IMR-90 (cell line): ENCODE data around the gene MAML3. TPM values are rescaled to one million over a fixed set of nuclear protein-coding genes. Genes with fewer than 3 reads are reported as not detected.
A peak's percentile ranks its signal among the peaks of the same experiment; 100 is the strongest.

Source experiments
- ATAC-seq: fragments of 200-7000 bp; cut with Tn5 transposase; 2 replicates; pipeline ENCODE4 v1.9.1; 2020; ENCODE audit warnings: low read depth, mild to moderate bottlenecking, moderate library complexity
- BruUV-seq: library from RNA; stranded (reverse); fragments of 400-500 nt; replicated peaks from 2 replicates; lab custom pipeline; 2021; lab: Mats Ljungman, UMichigan
- CTCF ChIA-PET: fragments of 300-600 bp; formaldehyde crosslinking; extraction: SDS; loops from one replicate; lab custom pipeline; 2021; ENCODE audit warnings: antibody characterized with exemption; lab: Yijun Ruan, JAX
- POLR2A ChIA-PET: fragments of 300-600 bp; sonication (Branson Sonifier 250); formaldehyde crosslinking; loops from one replicate; lab custom pipeline; 2022; ENCODE audit warnings: antibody characterized with exemption; ENCODE audit not compliant: unreplicated experiment; lab: Charles Lee
- DNase-seq: peaks from one replicate; pipeline ENCODE4 v3.0.0; 2013
- H2AFZ ChIP-seq: replicated peaks from 2 replicates; pipeline ENCODE3; 2013; ENCODE audit warnings: low read length, mild to moderate bottlenecking; ENCODE audit not compliant: poor library complexity
- H2AK5ac ChIP-seq: 2 replicates; pipeline ENCODE4 v1.6.1; 2013; ENCODE audit warnings: low read depth, low read length, inconsistent platforms
- H2AK9ac ChIP-seq: replicated peaks from 2 replicates; pipeline ENCODE3; 2013; ENCODE audit warnings: mild to moderate bottlenecking, low read depth, low read length, moderate library complexity; ENCODE audit not compliant: poor library complexity
- H2BK120ac ChIP-seq: 2 replicates; pipeline ENCODE4 v1.6.1; 2013; ENCODE audit warnings: low read depth, low read length, inconsistent platforms
- H2BK15ac ChIP-seq: 3 replicates; pipeline ENCODE4 v1.6.1; 2013; ENCODE audit warnings: low read depth, low read length, inconsistent platforms
- H2BK20ac ChIP-seq: 2 replicates; pipeline ENCODE4 v1.6.1; 2013; ENCODE audit warnings: low read depth, mild to moderate bottlenecking, inconsistent platforms, low read length, moderate library complexity
- H2BK5ac ChIP-seq: 2 replicates; pipeline ENCODE4 v1.6.1; 2013; ENCODE audit warnings: mild to moderate bottlenecking, low read depth, low read length, inconsistent platforms; ENCODE audit not compliant: poor library complexity, severe bottlenecking
- H3K14ac ChIP-seq: replicated peaks from 2 replicates; pipeline ENCODE4 v1.6.1; 2013; ENCODE audit warnings: low read depth, low read length, inconsistent platforms
- H3K18ac ChIP-seq: 2 replicates; pipeline ENCODE4 v1.6.1; 2013; ENCODE audit warnings: low read depth, low read length, control low read depth
- H3K23ac ChIP-seq: 2 replicates; pipeline ENCODE4 v1.6.1; 2013; ENCODE audit warnings: low read depth, low read length, inconsistent platforms
- H3K27ac ChIP-seq: 2 replicates; pipeline ENCODE4 v1.5.1; 2013; ENCODE audit warnings: mild to moderate bottlenecking, control low read depth, low read length; ENCODE audit not compliant: insufficient read depth
- H3K27me3 ChIP-seq: 2 replicates; pipeline ENCODE4 v1.6.1; 2013; ENCODE audit warnings: low read length; ENCODE audit not compliant: control insufficient read depth, insufficient read depth
- H3K36me3 ChIP-seq: 2 replicates; pipeline ENCODE4 v1.6.1; 2013; ENCODE audit warnings: low read length, mixed read lengths; ENCODE audit not compliant: control insufficient read depth, insufficient read depth
- H3K4ac ChIP-seq: 2 replicates; pipeline ENCODE4 v1.6.1; 2013; ENCODE audit warnings: low read depth, low read length, inconsistent platforms
- H3K4me1 ChIP-seq: 2 replicates; pipeline ENCODE4 v1.6.1; 2013; ENCODE audit warnings: low read length, mixed read lengths; ENCODE audit not compliant: control insufficient read depth, insufficient read depth
- H3K4me2 ChIP-seq: 2 replicates; pipeline ENCODE4 v1.6.1; 2013; ENCODE audit warnings: low read depth, mild to moderate bottlenecking, control low read depth, low read length, moderate library complexity
- H3K4me3 ChIP-seq: 2 replicates; pipeline ENCODE4 v1.5.1; 2013; ENCODE audit warnings: low read depth, mild to moderate bottlenecking, control low read depth, low read length, moderate library complexity; ENCODE audit not compliant: insufficient read depth
- H3K56ac ChIP-seq: 2 replicates; pipeline ENCODE4 v1.6.1; 2013; ENCODE audit warnings: low read length, inconsistent platforms; ENCODE audit not compliant: insufficient read depth; ENCODE audit errors: extremely low read depth
- H3K79me1 ChIP-seq, 2 experiments: 2 replicates each; pipeline ENCODE4 v1.6.1; 2013; ENCODE audit warnings: low read length in 2 of 2, inconsistent platforms in 1 of 2, low read depth in 1 of 2
- H3K9ac ChIP-seq: 2 replicates; pipeline ENCODE4 v1.6.1; 2013; ENCODE audit warnings: low read depth, low read length, control low read depth
- H3K9me1 ChIP-seq: 2 replicates; pipeline ENCODE4 v1.6.1; 2013; ENCODE audit warnings: low read length, inconsistent platforms; ENCODE audit not compliant: insufficient read depth
- H3K9me3 ChIP-seq: 2 replicates; pipeline ENCODE4 v1.6.1; 2013; ENCODE audit warnings: low read length; ENCODE audit not compliant: control insufficient read depth, insufficient read depth
- H4K20me1 ChIP-seq: 2 replicates; pipeline ENCODE4 v1.6.1; 2013; ENCODE audit warnings: low read length, inconsistent platforms; ENCODE audit not compliant: insufficient read depth
- H4K5ac ChIP-seq: 2 replicates; pipeline ENCODE4 v1.6.1; 2013; ENCODE audit warnings: mild to moderate bottlenecking, low read depth, low read length, control low read depth
- H4K8ac ChIP-seq, 2 experiments: 2 replicates each; pipeline ENCODE4 v1.6.1; 2013; ENCODE audit warnings: low read depth in 2 of 2, low read length in 2 of 2, control low read depth in 1 of 2, inconsistent platforms in 1 of 2
- H4K91ac ChIP-seq: 2 replicates; pipeline ENCODE4 v1.6.1; 2013; ENCODE audit warnings: low read depth, low read length, inconsistent platforms; ENCODE audit not compliant: insufficient read depth
- BHLHE40 ChIP-seq: fragments of 150-350 bp; IDR thresholded peaks from 2 replicates; pipeline ENCODE4 v1.6.1; 2016; ENCODE audit warnings: mild to moderate bottlenecking, low read depth, low read length
- CEBPB ChIP-seq: IDR thresholded peaks from 2 replicates; pipeline ENCODE4 v1.6.1; 2012; ENCODE audit warnings: low read depth, low read length, improper control_type of control experiment
- CHD1 ChIP-seq: IDR thresholded peaks from 2 replicates; pipeline ENCODE4 v1.6.1; 2012; ENCODE audit warnings: low read depth, low read length, improper control_type of control experiment
- FOS ChIP-seq: fragments of 150-350 bp; IDR thresholded peaks from 2 replicates; pipeline ENCODE4 v1.6.1; 2016; ENCODE audit warnings: low read depth, low read length
- MAFK ChIP-seq: IDR thresholded peaks from 2 replicates; pipeline ENCODE4 v1.6.1; 2012; ENCODE audit warnings: low read depth, low read length, improper control_type of control experiment
- MAZ ChIP-seq: IDR thresholded peaks from 2 replicates; pipeline ENCODE4 v1.6.1; 2012; ENCODE audit warnings: low read depth, mild to moderate bottlenecking, low read length, improper control_type of control experiment, moderate library complexity, borderline replicate concordance
- MXI1 ChIP-seq: IDR thresholded peaks from 2 replicates; pipeline ENCODE4 v1.6.1; 2012; ENCODE audit warnings: low read depth, mild to moderate bottlenecking, low read length, moderate library complexity, borderline replicate concordance
- NFE2L2 ChIP-seq: fragments of 150-350 bp; IDR thresholded peaks from 2 replicates; pipeline ENCODE4 v1.6.1; 2016; ENCODE audit warnings: low read depth, mild to moderate bottlenecking, low read length
- POLR2A ChIP-seq: IDR thresholded peaks from 2 replicates; pipeline ENCODE4 v1.6.1; 2012; ENCODE audit warnings: mild to moderate bottlenecking, low read depth, low read length
- RAD21 ChIP-seq: IDR thresholded peaks from 2 replicates; pipeline ENCODE4 v1.6.1; 2012; ENCODE audit warnings: low read length, improper control_type of control experiment
- RCOR1 ChIP-seq: IDR thresholded peaks from 2 replicates; pipeline ENCODE4 v1.6.1; 2012; ENCODE audit warnings: mild to moderate bottlenecking, low read length, improper control_type of control experiment; ENCODE audit not compliant: insufficient replicate concordance
- RFX5 ChIP-seq: IDR thresholded peaks from 2 replicates; pipeline ENCODE4 v1.8.0; 2012; ENCODE audit warnings: low read depth, mild to moderate bottlenecking, low read length, moderate library complexity
- SMC3 ChIP-seq: fragments of 150-350 bp; IDR thresholded peaks from 2 replicates; pipeline ENCODE4 v1.6.1; 2016; ENCODE audit warnings: low read depth, mild to moderate bottlenecking, antibody characterized with exemption, low read length, moderate library complexity
- WGBS, 2 experiments: methylation state at CpG; one replicate each; pipeline versions ENCODE4 v1.1.5 to v1.1.7; 2013; ENCODE audit warnings: missing lambda C conversion rate in 2 of 2; ENCODE audit not compliant: insufficient read length in 1 of 2; ENCODE audit errors: extremely low coverage in 2 of 2; 5-methylcytosine and 5-hydroxymethylcytosine counted together
- dilution Hi-C: fragments of 300-500 bp; cut with HindIII; formaldehyde crosslinking; loops from one replicate; pipeline ENCODE4 v1.14.3; 2018; ENCODE audit warnings: low sequenced_read_pairs; ENCODE audit not compliant: unreplicated experiment
- in situ Hi-C: fragments of 300-500 bp; cut with MboI; formaldehyde crosslinking; loops from 3 replicates; pipeline ENCODE4 v1.14.3; 2019; ENCODE audit warnings: low sequenced_read_pairs, inconsistent platforms, mixed read lengths
- intact Hi-C: fragments of 100-400 bp; cut with micrococcal nuclease; formaldehyde crosslinking; loops from 2 replicates; pipeline ENCODE4 v1.10.0; 2022
- polyA plus RNA-seq, 3 experiments: library from polyadenylated mRNA; depleted of rRNA; stranded (reverse); fragments of >200 nt; gene quantifications; 2 replicates each; pipeline ENCODE4 v1.2.3, GENCODE V29; 2012; ENCODE audit warnings: low replicate concordance in 1 of 3
- total RNA-seq: library from RNA; depleted of rRNA; stranded (reverse); fragments of >200 nt; gene quantifications from 2 replicates; pipeline ENCODE4 v1.2.3, GENCODE V29; 2012
- TF ChIP-seq, protein P1 (sequence below): fragments of 150-350 bp; IDR thresholded peaks from 2 replicates; pipeline ENCODE4 v1.6.1; 2016; ENCODE audit warnings: low read depth, mild to moderate bottlenecking, low read length, moderate library complexity, borderline replicate concordance
- TF ChIP-seq, protein P2 (sequence below): conservative IDR thresholded peaks from 2 replicates; pipeline ENCODE4 v1.5.1; 2012; ENCODE audit warnings: mild to moderate bottlenecking, low read depth, low read length, improper control_type of control experiment
- TF ChIP-seq, protein P3 (sequence below): fragments of 150-350 bp; IDR thresholded peaks from 2 replicates; pipeline ENCODE4 v1.6.1; 2017; ENCODE audit warnings: mild to moderate bottlenecking, antibody characterized with exemption, low read length, low read depth

The MAML3 gene
- total and polyA plus RNA-seq, 2 of the 4 experiments (the other 2 are of a cell fraction), result 0.90 to 1.7 TPM

DNA sequence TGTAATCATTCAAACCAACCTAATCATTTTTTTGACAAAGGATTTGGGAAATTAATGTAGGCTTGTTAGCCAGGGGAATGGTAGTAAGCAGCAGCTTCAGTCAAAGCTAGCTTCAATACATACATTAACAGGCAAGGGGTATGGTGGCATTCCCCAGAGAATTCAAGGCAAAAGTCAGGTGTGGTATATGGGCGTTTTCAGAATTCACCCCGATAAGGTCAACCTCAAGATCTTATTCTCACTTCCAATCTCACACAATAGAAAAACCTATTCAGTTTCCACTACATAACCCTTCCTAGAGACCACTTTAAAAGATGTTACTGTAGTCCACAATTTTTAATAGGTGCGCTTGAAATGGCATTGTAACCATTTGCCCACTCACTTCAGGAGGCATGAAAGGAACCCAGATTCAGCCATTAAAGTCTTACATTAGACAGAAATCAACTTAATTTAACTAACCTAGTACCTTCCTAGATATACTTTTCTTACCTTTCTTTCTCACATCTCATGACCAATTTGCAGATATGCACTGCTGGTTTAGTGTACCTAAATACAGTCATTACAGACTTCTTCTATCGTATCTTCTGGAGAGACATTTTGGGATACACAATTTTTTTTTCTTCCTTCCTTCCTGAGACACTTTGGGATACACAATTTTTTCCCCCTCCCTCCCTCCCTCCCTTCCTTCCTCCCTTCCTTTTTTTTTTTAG, 34.9 kb downstream of the MAML3 start:
- no peak overlapping the region for H2BK15ac ChIP-seq
- intact Hi-C loops, result no loop called here
- H3K56ac ChIP-seq, result no peak overlapping the region
- ChIA-PET CTCF (no interaction called here), POLR2A (no interaction called here)
- H2BK5ac ChIP-seq, result no peak overlapping the region
- in situ Hi-C loops, result no loop called here
- H3K23ac ChIP-seq, result no peak overlapping the region
- H3K27me3 ChIP-seq, result no peaks in the 10 kb centered on the region
- H2AK9ac ChIP-seq, result no peak overlapping the region
- dilution Hi-C loops, result no loop called here
- no peak overlapping the region for H2BK120ac ChIP-seq
- H3K4ac ChIP-seq, result no peak overlapping the region
- WGBS, 2 experiments, result 100% methylated on average over 1 of the region's 4 CpGs; no CpG with 5 or more reads in 1 of the 2 experiments
- H3K4me1 ChIP-seq, result peaks cover 7% of the 10 kb centered on the region
- peaks cover 4 to 6% of the 10 kb centered on the region in 2 experiments for H3K79me1 ChIP-seq
- H4K5ac ChIP-seq, result no peak overlapping the region
- DNase-seq (no peak), ATAC-seq (no peak)
- no peak overlapping the region for H4K91ac ChIP-seq
- H4K8ac ChIP-seq, result no peak overlapping the region
- H2AFZ ChIP-seq, result no peak overlapping the region
- no peak overlapping the region for H3K14ac ChIP-seq
- no peaks in the 10 kb centered on the region; the same call in 1 of the 2 replicates for H3K9me1 ChIP-seq
- H3K27ac ChIP-seq, result no peak overlapping the region
- no peak overlapping the region for H3K4me3 ChIP-seq
- H4K20me1 ChIP-seq, result no peaks in the 10 kb centered on the region
- no peak for TF ChIP-seq MAZ
- TF ChIP-seq MXI1, result no peak
- no peak for TF ChIP-seq RAD21
- TF ChIP-seq, protein P1, sequence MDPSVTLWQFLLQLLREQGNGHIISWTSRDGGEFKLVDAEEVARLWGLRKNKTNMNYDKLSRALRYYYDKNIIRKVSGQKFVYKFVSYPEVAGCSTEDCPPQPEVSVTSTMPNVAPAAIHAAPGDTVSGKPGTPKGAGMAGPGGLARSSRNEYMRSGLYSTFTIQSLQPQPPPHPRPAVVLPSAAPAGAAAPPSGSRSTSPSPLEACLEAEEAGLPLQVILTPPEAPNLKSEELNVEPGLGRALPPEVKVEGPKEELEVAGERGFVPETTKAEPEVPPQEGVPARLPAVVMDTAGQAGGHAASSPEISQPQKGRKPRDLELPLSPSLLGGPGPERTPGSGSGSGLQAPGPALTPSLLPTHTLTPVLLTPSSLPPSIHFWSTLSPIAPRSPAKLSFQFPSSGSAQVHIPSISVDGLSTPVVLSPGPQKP, result no peak
- no peak for TF ChIP-seq POLR2A
- no peak for TF ChIP-seq FOS
- TF ChIP-seq, protein P2, sequence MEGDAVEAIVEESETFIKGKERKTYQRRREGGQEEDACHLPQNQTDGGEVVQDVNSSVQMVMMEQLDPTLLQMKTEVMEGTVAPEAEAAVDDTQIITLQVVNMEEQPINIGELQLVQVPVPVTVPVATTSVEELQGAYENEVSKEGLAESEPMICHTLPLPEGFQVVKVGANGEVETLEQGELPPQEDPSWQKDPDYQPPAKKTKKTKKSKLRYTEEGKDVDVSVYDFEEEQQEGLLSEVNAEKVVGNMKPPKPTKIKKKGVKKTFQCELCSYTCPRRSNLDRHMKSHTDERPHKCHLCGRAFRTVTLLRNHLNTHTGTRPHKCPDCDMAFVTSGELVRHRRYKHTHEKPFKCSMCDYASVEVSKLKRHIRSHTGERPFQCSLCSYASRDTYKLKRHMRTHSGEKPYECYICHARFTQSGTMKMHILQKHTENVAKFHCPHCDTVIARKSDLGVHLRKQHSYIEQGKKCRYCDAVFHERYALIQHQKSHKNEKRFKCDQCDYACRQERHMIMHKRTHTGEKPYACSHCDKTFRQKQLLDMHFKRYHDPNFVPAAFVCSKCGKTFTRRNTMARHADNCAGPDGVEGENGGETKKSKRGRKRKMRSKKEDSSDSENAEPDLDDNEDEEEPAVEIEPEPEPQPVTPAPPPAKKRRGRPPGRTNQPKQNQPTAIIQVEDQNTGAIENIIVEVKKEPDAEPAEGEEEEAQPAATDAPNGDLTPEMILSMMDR, result no peak
- TF ChIP-seq BHLHE40, result no peak
- TF ChIP-seq RFX5, result no peak
- no peak for TF ChIP-seq CHD1
- no peak for TF ChIP-seq NFE2L2
- TF ChIP-seq SMC3, result no peak
- no peak for TF ChIP-seq MAFK
- no peak for TF ChIP-seq CEBPB
- TF ChIP-seq, protein P3, sequence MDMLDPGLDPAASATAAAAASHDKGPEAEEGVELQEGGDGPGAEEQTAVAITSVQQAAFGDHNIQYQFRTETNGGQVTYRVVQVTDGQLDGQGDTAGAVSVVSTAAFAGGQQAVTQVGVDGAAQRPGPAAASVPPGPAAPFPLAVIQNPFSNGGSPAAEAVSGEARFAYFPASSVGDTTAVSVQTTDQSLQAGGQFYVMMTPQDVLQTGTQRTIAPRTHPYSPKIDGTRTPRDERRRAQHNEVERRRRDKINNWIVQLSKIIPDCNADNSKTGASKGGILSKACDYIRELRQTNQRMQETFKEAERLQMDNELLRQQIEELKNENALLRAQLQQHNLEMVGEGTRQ, result no peak
- no peak for TF ChIP-seq RCOR1
- no peak overlapping the region for H3K4me2 ChIP-seq
- no peak overlapping the region for H2BK20ac ChIP-seq
- no peaks in the 10 kb centered on the region for H3K36me3 ChIP-seq
- no peak overlapping the region for H3K18ac ChIP-seq
- H2AK5ac ChIP-seq, result 0 out of 2 replicates have a peak overlapping the region, but pooled peaks have one; percentile 30
- BruUV-seq, result no TSS peak
- H3K9me3 ChIP-seq, result no peaks in the 10 kb centered on the region
- H3K9ac ChIP-seq, result no peak overlapping the region
